Activated naive CD8-positive, alpha-beta T cell (primary cell): ENCODE measurements around the gene PSMD3.
"Not testable (repeated sequence)": the region's sequence is repeated elsewhere in the genome, so short reads cannot be mapped to it uniquely, and the experiment has no call there.

Experiments
- H3K27ac Mint-ChIP-seq: one replicate; pipeline ENCODE4 v1.8.0; 2021; ENCODE audit warnings: mixed read lengths
- H3K27me3 Mint-ChIP-seq: one replicate; pipeline ENCODE4 v1.8.0; 2021; ENCODE audit warnings: mixed read lengths
- H3K36me3 Mint-ChIP-seq: one replicate; pipeline ENCODE4 v1.8.0; 2021; ENCODE audit warnings: mixed read lengths
- H3K4me1 Mint-ChIP-seq: one replicate; pipeline ENCODE4 v1.8.0; 2021; ENCODE audit warnings: low read depth, mixed read lengths
- H3K4me3 Mint-ChIP-seq: one replicate; pipeline ENCODE4 v1.8.0; 2021; ENCODE audit warnings: mild to moderate bottlenecking, mixed read lengths
- H3K9me3 Mint-ChIP-seq: one replicate; pipeline ENCODE4 v1.8.0; 2021; ENCODE audit warnings: low read depth, mixed read lengths

Gene PSMD3

DNA sequence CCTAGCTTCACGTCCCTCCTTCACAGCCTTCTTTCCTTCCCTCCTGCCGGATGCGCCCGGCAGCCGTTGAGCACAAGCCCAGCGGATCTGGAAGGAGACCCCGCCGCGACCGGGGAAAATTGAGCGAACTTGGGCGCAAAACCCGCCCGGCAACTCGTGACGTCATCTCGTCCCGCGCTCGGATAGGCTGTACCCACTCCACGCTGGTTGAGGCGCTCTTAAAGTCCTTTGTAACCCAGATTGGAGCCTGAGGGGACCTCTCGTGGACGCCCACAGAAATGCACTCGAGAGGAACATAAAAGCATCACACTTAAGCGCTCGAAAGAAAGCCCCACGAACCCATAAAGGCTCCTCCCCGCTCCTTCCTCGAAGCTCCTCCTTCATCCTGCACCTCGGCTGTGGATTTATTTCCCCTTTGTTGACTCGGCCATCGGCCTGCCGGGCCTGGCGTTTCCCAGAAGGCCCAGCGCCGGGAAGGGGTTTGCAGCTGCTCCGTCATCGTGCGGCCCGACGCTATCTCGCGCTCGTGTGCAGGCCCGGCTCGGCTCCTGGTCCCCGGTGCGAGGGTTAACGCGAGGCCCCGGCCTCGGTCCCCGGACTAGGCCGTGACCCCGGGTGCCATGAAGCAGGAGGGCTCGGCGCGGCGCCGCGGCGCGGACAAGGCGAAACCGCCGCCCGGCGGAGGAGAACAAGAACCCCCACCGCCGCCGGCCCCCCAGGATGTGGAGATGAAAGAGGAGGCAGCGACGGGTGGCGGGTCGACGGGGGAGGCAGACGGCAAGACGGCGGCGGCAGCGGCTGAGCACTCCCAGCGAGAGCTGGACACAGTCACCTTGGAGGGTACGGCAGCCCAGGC is at the start of gene PSMD3:
PSMD3 (plus strand) TSS at position 457 of the 856 bp plus-strand sequence; CDS start at position 621, 164 bp downstream.
- H3K4me3 Mint-ChIP-seq = peak within 1 kb of the TSS; percentile 95
- peak within 1 kb of the TSS; percentile 92 for H3K27ac Mint-ChIP-seq
- H3K4me1 Mint-ChIP-seq = peaks cover 36% of the 10 kb centered on the region
- no peaks in the 10 kb centered on the region for H3K36me3 Mint-ChIP-seq
- H3K27me3 Mint-ChIP-seq = no peaks in the 10 kb centered on the region
- no peaks in the 10 kb centered on the region for H3K9me3 Mint-ChIP-seq

DNA sequence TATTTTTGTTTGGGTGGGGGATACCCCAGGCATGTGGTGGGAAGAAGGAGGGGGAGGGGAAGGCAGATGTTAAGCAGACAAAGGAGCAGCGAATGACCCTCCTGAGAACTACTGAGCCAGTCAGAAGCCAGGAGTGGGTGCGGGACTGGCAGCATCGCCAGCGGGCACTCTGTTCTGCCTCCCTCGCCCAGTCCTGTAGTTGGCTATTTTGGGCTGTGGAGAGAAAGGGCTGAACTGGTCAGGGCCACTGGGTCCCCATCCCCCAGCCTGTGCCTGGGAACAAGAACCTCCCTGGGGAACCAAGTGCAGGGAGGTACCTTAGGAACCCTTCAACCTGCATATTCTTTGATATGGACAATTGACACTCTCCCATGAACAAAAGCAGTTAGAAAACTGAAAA is 46.7 kb upstream of the PSMD3 start:
- H3K4me1 Mint-ChIP-seq = peaks cover 6% of the 10 kb centered on the region
- H3K9me3 Mint-ChIP-seq = no peaks in the 10 kb centered on the region
- H3K4me3 Mint-ChIP-seq = no peak overlapping the region
- no peaks in the 10 kb centered on the region for H3K27me3 Mint-ChIP-seq
- H3K36me3 Mint-ChIP-seq = no peaks in the 10 kb centered on the region
- no peak overlapping the region for H3K27ac Mint-ChIP-seq

GRCh38 chr17:39934324-39934723 is 46.3 kb upstream of the PSMD3 start:
- Mint-ChIP-seq H3K27me3 (no peaks in the 10 kb centered on the region), H3K36me3 (no peaks in the 10 kb centered on the region), H3K9me3 (no peaks in the 10 kb centered on the region), H3K4me1 (peaks cover 6% of the 10 kb centered on the region), H3K4me3 (no peak overlapping the region), H3K27ac (no peak overlapping the region)

GRCh38 chr17:39935909-39936308 is 44.7 kb upstream of the PSMD3 start:
- H3K27ac Mint-ChIP-seq = no peak overlapping the region
- no peak overlapping the region for H3K4me3 Mint-ChIP-seq
- peaks cover 16% of the 10 kb centered on the region for H3K4me1 Mint-ChIP-seq
- no peaks in the 10 kb centered on the region for H3K27me3 Mint-ChIP-seq
- no peaks in the 10 kb centered on the region for H3K9me3 Mint-ChIP-seq
- no peaks in the 10 kb centered on the region for H3K36me3 Mint-ChIP-seq

GRCh38 chr17:39937447-39937846 is 43.2 kb upstream of the PSMD3 start:
- Mint-ChIP-seq H3K4me3 (no peak overlapping the region), H3K9me3 (no peaks in the 10 kb centered on the region), H3K27me3 (no peaks in the 10 kb centered on the region)

DNA sequence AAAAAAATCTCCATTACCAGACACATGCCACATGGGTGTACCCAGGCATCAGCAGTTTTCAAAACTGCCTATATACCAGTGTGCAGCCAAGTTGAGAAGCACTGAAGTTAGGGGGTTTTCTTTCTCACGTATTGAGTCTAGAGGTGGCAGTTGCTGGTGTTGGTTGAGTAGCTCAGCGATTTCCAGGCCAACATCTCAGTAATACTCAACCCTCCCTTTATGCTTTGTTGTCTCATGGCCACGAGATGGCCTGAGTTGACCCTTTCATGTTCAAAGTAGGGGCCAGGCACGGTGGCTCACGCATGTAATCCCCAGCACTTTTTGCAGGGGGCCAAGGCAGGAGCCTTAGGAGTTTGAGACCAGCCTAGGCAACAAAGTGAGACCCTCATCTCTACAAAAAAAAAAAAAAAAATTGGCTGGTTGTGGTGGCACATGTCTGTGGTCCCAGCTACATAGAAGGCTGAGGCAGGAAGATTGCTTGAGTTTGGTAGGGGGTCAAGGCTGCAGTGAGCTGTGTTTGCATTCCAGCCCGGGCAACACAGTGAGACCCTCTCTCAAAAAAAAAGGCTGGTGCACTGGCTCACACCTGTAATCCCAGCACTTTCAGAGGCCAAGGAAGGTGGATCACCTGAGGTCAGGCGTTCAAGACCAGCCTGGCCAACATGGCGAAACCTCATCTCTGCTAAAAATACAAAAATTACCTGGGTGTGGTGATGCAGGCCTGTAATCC is 42.3 kb upstream of the PSMD3 start:
- no peaks in the 10 kb centered on the region for H3K27me3 Mint-ChIP-seq
- H3K4me3 Mint-ChIP-seq = no peak overlapping the region
- no peaks in the 10 kb centered on the region for H3K36me3 Mint-ChIP-seq
- H3K27ac Mint-ChIP-seq = no peak overlapping the region
- peaks cover 18% of the 10 kb centered on the region for H3K4me1 Mint-ChIP-seq
- no peaks in the 10 kb centered on the region for H3K9me3 Mint-ChIP-seq

More at GRCh38 chr17:39937447-39937846, 43.2 kb upstream of the PSMD3 start:
- Mint-ChIP-seq H3K4me1 (peaks cover 18% of the 10 kb centered on the region), H3K27ac (no peak overlapping the region), H3K36me3 (no peaks in the 10 kb centered on the region)

DNA sequence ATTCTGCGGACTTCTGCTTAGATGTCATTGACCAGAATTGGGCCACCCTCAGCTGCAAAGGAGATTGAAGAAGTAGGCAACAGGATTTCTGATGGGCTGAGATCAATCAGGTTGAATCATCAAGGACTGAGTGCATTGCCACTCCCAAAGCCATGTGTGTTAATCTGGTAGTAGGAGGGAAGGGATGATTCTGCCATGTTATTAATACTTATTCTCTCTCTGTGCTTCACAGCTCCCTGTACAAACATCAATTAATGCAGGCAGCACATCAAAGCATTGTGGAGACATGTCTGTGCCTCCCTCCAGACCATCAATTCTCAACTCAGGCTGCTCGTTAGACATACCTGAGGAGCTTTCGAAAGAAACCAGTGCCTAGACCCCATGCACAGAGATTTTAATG is 41.5 kb upstream of the PSMD3 start:
- Mint-ChIP-seq H3K9me3 (no peaks in the 10 kb centered on the region), H3K36me3 (no peaks in the 10 kb centered on the region), H3K27ac (no peak overlapping the region), H3K27me3 (no peaks in the 10 kb centered on the region), H3K4me1 (peaks cover 18% of the 10 kb centered on the region), H3K4me3 (no peak overlapping the region)

- H3K36me3 Mint-ChIP-seq = no peaks in the 10 kb centered on the region
- peak overlapping the region; percentile 50 for H3K27ac Mint-ChIP-seq
- peak overlapping the region; percentile 14 for H3K4me3 Mint-ChIP-seq
- peaks cover 18% of the 10 kb centered on the region for H3K4me1 Mint-ChIP-seq
- H3K9me3 Mint-ChIP-seq = no peaks in the 10 kb centered on the region
- H3K27me3 Mint-ChIP-seq = no peaks in the 10 kb centered on the region
These were observed 40.8 kb upstream of the PSMD3 start for GRCh38 chr17:39939588-39940419.

- peaks cover 36% of the 10 kb centered on the region for H3K4me1 Mint-ChIP-seq
- H3K9me3 Mint-ChIP-seq = no peaks in the 10 kb centered on the region
- no peaks in the 10 kb centered on the region for H3K27me3 Mint-ChIP-seq
These were observed 36.8 kb upstream of the PSMD3 start for GRCh38 chr17:39943702-39944392.

DNA sequence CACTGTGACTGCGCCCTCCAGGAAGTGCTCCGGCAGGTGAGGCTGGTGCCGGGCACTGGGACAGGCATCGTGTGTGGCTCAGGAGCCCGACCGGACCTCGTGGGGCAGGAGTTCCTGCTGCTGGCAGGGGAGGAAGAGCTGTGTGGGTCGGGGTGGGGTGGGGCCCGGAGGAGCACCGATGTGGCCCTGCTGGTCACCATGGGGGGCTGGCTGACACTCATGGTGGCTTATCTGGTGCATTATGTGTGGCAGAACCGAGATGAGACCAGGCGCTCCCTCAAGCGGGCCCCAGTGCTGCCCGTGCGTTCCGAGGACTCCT is 36.3 kb upstream of the PSMD3 start:
- H3K36me3 Mint-ChIP-seq = no peaks in the 10 kb centered on the region
- H3K27me3 Mint-ChIP-seq = no peaks in the 10 kb centered on the region
- H3K4me1 Mint-ChIP-seq = peaks cover 34% of the 10 kb centered on the region
- H3K9me3 Mint-ChIP-seq = no peaks in the 10 kb centered on the region
- no peak overlapping the region for H3K27ac Mint-ChIP-seq
- H3K4me3 Mint-ChIP-seq = no peak overlapping the region

More at GRCh38 chr17:39943702-39944392, 36.8 kb upstream of the PSMD3 start:
- no peak overlapping the region for H3K27ac Mint-ChIP-seq
- H3K36me3 Mint-ChIP-seq = no peaks in the 10 kb centered on the region
- no peak overlapping the region for H3K4me3 Mint-ChIP-seq

DNA sequence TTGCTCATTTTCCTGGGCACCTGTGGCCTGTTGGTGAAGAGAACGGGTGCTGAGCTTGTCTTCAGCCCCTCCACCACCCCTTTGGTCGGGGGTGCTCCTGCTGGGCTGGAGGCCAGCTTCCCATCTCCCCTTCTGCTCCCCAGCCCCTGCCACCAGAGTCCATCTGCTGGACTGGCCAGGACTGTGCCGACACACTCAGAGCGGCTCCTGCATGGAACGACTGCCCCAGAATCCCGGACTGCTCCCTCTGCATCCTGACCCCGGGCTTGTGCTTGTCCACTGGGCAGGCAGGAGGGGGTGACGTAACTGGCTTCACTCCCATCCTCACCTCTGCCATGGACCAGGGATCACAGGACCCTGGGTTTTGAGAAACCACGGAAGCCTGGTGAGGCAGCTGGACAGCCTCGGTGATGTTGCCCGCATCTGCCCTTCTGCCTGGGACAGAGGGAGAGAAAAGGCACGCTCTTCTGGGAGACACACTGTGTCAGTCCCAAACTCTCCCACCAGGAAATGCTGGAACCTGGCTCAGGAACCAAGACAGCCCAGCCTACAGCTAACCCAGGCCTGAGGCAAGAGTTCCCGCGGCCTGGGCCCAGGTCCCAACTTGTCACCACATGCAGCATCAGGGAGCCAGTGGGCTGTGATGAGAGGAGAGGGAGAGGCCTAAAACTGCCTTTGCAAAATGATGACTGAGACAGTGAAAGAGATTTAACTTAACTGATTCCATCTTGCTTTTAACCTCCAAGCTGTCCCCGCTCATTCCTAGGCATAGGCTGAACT is 33.9 kb upstream of the PSMD3 start:
- H3K27ac Mint-ChIP-seq = no peak overlapping the region
- H3K36me3 Mint-ChIP-seq = no peaks in the 10 kb centered on the region
- H3K4me1 Mint-ChIP-seq = peaks cover 25% of the 10 kb centered on the region
- H3K4me3 Mint-ChIP-seq = no peak overlapping the region
- H3K9me3 Mint-ChIP-seq = no peaks in the 10 kb centered on the region
- H3K27me3 Mint-ChIP-seq = no peaks in the 10 kb centered on the region

DNA sequence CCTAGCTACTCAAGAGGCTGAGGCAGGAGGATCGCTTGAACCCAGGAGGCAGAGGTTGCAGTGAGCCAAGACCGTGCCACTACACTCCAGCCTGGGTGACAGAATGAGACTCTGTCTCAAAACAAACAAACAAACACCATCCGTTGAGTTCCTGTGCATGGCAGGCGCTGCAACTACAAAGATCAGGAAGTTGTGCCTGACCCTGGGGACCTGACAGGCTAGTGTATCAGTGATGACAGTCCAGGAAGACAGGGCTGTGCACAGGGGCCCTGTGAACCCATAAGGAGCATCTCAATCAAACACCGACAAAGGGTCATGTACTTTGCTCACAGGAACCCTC is 32.1 kb upstream of the PSMD3 start:
- not testable (repeated sequence) for H3K9me3 Mint-ChIP-seq, H3K4me3 Mint-ChIP-seq

GRCh38 chr17:39949028-39949427 is 31.6 kb upstream of the PSMD3 start:
- H3K27me3 Mint-ChIP-seq = no peaks in the 10 kb centered on the region
- H3K4me1 Mint-ChIP-seq = peaks cover 34% of the 10 kb centered on the region
- no peaks in the 10 kb centered on the region for H3K9me3 Mint-ChIP-seq
- no peak overlapping the region for H3K27ac Mint-ChIP-seq
- no peak overlapping the region for H3K4me3 Mint-ChIP-seq
- H3K36me3 Mint-ChIP-seq = no peaks in the 10 kb centered on the region

More for the DNA sequence above, 32.1 kb upstream of the PSMD3 start:
- H3K27me3 Mint-ChIP-seq, H3K36me3 Mint-ChIP-seq: not testable (repeated sequence)
- H3K4me1 Mint-ChIP-seq = peaks cover 31% of the 10 kb centered on the region
- H3K27ac Mint-ChIP-seq = peak overlapping the region; percentile 46

GRCh38 chr17:39950871-39951348 is 29.7 kb upstream of the PSMD3 start:
- peaks cover 34% of the 10 kb centered on the region for H3K4me1 Mint-ChIP-seq
- no peaks in the 10 kb centered on the region for H3K9me3 Mint-ChIP-seq
- no peak overlapping the region for H3K4me3 Mint-ChIP-seq
- H3K27ac Mint-ChIP-seq = no peak overlapping the region
- no peaks in the 10 kb centered on the region for H3K27me3 Mint-ChIP-seq
- no peaks in the 10 kb centered on the region for H3K36me3 Mint-ChIP-seq
